OCI-LY7 (cell line): ENCODE results near the gene VOPP1.

Source experiments
- EZH2phosphoT487 ChIP-seq: fragments of 200-600 bp; sonication (generic); IDR thresholded peaks from 2 replicates; pipeline ENCODE4 v1.6.1; 2018; ENCODE audit warnings: low read depth, borderline replicate concordance, mild to moderate bottlenecking, mixed run types, antibody characterized with exemption, low read length, moderate library complexity, mixed read lengths
- TF ChIP-seq, protein P1 (sequence below): fragments of 200-600 bp; sonication (generic); conservative IDR thresholded peaks from 2 replicates; pipeline ENCODE4 v1.5.1; 2014; ENCODE audit warnings: mild to moderate bottlenecking, antibody characterized with exemption, low read length, moderate library complexity, mixed read lengths

- TF ChIP-seq, protein P1, sequence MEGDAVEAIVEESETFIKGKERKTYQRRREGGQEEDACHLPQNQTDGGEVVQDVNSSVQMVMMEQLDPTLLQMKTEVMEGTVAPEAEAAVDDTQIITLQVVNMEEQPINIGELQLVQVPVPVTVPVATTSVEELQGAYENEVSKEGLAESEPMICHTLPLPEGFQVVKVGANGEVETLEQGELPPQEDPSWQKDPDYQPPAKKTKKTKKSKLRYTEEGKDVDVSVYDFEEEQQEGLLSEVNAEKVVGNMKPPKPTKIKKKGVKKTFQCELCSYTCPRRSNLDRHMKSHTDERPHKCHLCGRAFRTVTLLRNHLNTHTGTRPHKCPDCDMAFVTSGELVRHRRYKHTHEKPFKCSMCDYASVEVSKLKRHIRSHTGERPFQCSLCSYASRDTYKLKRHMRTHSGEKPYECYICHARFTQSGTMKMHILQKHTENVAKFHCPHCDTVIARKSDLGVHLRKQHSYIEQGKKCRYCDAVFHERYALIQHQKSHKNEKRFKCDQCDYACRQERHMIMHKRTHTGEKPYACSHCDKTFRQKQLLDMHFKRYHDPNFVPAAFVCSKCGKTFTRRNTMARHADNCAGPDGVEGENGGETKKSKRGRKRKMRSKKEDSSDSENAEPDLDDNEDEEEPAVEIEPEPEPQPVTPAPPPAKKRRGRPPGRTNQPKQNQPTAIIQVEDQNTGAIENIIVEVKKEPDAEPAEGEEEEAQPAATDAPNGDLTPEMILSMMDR, result no peak
- no peak for TF ChIP-seq EZH2phosphoT487
Observed at GRCh38 chr7:55438085-55438756, 134.1 kb downstream of the VOPP1 start.
